T follicular helper cell (primary cell): ENCODE measurements around the gene SF3A2.
"Not testable (repeated sequence)": the region's sequence is repeated elsewhere in the genome, so short reads cannot be mapped to it uniquely, and the experiment has no call there.

Experiments
- DNase-seq: peaks from one replicate; pipeline ENCODE4 v3.0.0-alpha.2; 2020; ENCODE audit warnings: low read depth
- total RNA-seq, 2 experiments: gene quantifications; one replicate each; lab custom pipeline; 2026; lab: John Stamatoyannopoulos, UW

SF3A2 gene, protein sequence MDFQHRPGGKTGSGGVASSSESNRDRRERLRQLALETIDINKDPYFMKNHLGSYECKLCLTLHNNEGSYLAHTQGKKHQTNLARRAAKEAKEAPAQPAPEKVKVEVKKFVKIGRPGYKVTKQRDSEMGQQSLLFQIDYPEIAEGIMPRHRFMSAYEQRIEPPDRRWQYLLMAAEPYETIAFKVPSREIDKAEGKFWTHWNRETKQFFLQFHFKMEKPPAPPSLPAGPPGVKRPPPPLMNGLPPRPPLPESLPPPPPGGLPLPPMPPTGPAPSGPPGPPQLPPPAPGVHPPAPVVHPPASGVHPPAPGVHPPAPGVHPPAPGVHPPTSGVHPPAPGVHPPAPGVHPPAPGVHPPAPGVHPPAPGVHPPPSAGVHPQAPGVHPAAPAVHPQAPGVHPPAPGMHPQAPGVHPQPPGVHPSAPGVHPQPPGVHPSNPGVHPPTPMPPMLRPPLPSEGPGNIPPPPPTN
- 36.9 to 53.9 reads per million in 2 experiments for total RNA-seq

GRCh38 chr19:2236314-2237050 lies at the start of gene SF3A2, which contains the start of gene PLEKHJ1:
Gene SF3A2, plus strand, starts transcription at chr19:2236824. Its CDS starts 6,595 bp downstream, at chr19:2243419.
Gene PLEKHJ1, minus strand, starts transcription at chr19:2236329. Its CDS starts 81 bp downstream, at chr19:2236248.
- DNase-seq, result peak; percentile 95

DNA sequence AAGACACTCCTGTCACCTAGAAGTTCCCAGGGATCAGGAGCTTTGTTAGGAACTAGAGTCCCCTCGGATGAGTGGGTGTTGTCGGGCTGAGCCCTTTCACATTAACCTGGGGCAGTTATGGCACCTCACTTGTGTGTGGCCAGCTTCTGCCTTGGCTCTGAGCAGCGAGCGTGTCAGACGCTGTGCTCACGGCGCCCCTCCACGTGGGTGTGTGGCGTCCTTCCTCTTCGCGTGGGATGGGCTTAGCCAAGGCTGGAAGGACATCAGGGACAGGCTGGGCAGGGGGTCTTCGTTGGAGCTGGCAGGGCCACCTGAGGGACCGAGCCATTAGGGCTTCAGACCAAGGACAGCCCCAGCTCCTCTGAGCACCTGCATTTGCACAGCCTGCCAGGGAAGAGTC lies 49.5 kb upstream of the SF3A2 start:
- DNase-seq, result no peak

- DNase-seq, result no peak
Observed at GRCh38 chr19:2188708-2189385, 47.8 kb upstream of the SF3A2 start.

- no peak for DNase-seq
Observed at GRCh38 chr19:2189880-2190279, 46.7 kb upstream of the SF3A2 start.

DNA sequence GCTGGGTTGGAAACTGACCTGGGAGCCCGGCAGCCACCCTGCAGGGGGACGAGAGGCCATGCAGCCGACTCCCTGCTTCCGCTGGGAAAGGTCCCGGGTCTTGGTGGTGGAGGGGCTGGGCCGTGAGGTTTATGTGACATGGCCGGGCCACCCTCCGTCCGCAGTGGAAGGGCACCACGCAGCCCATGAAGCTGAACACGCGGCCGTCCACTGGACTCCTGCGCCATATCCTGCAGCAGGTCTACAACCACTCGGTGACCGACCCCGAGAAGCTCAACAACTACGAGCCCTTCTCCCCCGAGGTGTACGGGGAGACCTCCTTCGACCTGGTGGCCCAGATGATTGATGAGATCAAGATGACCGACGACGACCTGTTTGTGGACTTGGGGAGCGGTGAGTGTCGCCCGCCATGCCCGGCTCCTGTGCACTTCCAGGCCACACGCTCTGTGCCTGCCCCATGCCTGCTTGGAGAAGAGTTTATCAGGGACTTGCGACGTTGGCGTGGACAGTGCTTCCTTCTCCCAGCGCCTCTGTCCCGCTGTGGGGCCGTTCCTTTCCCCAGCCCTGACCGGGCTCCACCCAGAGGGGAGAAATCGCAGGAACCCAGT lies 45.7 kb upstream of the SF3A2 start:
- DNase-seq, result no peak

DNA sequence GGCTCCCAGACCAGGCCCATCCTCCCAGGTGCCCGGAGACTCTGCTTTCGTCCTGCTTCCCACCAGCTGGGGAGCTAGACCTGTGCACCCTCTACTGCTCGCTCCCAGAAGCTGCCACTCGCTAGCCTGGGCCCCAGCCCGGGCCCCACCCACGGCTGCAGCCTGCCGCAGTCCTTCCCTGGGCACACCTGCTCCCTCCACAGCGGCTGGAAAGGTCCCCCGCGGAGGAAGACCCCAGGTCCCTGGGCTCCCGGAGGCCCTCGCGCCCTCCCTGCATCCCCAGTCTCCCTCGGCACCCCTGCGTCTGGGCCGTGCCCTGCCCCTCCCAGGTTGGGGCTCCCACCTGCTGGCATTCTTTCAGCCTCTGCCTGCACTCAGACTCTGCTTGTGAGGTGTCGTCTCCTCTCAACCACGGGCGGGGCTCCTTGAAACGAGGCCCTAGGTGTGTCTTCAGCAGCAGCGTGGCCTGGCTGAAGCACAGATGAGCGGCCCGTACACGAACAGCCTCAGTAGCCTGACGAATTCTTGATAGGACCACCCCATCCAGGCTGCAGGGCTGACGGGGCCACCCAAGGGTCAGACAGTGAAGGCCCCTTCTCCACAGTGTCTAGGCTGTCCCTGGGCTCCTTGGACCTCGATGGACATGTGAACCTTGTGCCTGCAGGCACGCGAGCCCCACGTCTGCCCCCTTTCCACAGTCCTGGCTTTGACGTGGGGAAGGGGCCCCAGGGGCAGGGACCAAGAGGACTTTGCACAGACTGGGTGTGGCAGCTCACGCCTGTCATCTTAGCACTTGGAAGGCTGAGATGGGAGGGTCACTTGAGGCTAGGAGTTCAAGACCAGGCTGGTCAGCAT lies 44.9 kb upstream of the SF3A2 start:
- DNase-seq, result no peak

- no peak for DNase-seq
Observed at GRCh38 chr19:2192862-2193261, 43.8 kb upstream of the SF3A2 start.

GRCh38 chr19:2193807-2194206 lies 42.8 kb upstream of the SF3A2 start:
- DNase-seq, result no peak

GRCh38 chr19:2194513-2195078 lies 42.0 kb upstream of the SF3A2 start:
- no peak for DNase-seq

DNA sequence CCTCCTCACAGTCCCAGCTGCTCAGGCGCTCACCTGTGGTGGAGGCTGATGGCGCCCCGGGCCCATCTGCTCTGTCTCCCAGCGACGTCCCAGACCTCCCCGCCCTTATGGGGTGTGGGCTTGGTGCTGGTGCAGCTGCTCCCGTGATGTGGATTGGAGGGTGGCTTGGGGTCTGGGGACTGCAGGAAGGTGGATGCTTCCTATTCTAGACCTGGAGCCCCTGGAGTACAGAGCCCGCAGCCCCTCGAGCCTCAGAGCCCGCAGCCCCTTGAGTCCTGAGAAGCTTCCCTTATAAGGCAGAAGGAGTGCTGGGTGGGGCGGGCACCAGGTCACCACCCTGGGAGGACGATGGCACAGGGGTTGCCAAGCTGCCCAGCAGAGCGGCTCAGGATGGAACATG lies 41.3 kb upstream of the SF3A2 start:
- DNase-seq, result no peak

- DNase-seq, result no peak
Observed at GRCh38 chr19:2195914-2196313, 40.7 kb upstream of the SF3A2 start.

GRCh38 chr19:2197270-2197669 lies 39.4 kb upstream of the SF3A2 start:
- no peak for DNase-seq

DNA sequence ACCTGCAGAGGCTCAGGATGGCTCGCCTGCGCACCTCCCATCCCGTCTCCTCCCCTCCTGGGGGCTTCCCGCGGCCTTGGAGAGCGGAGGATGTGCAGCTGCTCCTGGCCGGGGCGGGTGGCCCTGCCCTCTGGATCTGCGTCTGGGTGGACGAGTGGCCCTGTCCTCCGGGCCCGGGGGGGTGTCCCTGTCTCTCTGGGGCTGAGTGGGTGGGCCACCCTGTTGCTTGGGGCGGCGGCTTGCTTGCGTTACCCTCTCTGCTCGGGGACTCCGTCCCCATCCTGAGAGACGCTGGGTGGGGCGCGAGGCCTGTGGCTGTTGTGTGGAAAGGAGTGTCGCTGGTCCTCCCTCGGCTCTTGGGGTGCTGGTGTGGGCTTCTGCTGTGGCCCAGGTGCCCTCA lies 38.3 kb upstream of the SF3A2 start:
- DNase-seq, result no peak

DNA sequence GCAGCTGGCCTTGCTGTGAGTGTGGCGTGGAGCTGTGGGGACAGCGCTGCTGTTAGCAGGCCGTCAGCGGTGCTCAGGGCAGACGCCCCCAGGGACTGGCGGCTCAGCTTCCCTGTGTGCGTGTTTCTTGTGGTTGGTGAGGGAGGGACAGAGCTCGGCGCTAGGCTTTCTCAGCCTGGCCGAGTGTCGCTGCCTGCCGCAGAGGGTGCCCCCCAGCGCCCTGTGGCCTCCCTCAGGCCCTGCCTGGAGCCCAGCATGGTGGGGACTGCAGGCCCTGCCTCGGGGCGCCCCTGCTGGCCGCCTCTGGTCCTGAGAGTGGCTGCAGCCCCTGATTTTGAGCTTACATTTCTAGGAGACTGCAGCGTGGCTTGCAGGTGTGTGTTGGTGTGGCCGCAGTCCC lies 37.4 kb upstream of the SF3A2 start:
- DNase-seq, result no peak

- no peak for DNase-seq
Observed at GRCh38 chr19:2199861-2200623, 36.6 kb upstream of the SF3A2 start.

GRCh38 chr19:2200624-2201294 lies 35.9 kb upstream of the SF3A2 start:
- not testable (repeated sequence) for DNase-seq

- no peak for DNase-seq
Observed at GRCh38 chr19:2201473-2202148, 35.0 kb upstream of the SF3A2 start.

DNA sequence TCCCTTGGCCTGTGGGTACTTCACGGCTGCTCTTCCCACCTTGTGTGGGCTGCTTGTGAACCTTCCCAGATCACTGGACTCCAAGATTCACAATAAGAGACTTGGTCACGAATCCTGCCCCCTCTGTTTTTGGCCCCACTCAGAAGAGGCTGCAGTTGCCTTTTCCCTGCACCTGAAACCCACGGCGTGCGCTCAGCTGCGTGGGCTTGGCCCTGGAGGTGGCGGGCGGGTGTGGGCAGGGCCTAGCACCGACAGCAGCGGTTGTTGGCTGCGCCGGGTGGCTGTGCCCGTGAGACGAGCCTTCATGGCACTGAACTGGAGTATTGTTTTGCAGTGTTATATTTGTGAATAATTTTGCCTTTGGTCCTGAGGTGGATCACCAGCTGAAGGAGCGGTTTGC lies 34.3 kb upstream of the SF3A2 start:
- DNase-seq, result no peak

GRCh38 chr19:2207008-2207407 lies 29.6 kb upstream of the SF3A2 start:
- no peak for DNase-seq
